GM21528 (cell line): ENCODE measurements around the gene LRRC3.

Source experiments
- ATAC-seq: cut with Tn5 transposase; IDR thresholded peaks from one replicate; pipeline ENCODE4 v1.9.1; 2021; ENCODE audit warnings: mild to moderate bottlenecking, moderate library complexity; ENCODE audit not compliant: unreplicated experiment, low FRiP score

The LRRC3 gene

DNA sequence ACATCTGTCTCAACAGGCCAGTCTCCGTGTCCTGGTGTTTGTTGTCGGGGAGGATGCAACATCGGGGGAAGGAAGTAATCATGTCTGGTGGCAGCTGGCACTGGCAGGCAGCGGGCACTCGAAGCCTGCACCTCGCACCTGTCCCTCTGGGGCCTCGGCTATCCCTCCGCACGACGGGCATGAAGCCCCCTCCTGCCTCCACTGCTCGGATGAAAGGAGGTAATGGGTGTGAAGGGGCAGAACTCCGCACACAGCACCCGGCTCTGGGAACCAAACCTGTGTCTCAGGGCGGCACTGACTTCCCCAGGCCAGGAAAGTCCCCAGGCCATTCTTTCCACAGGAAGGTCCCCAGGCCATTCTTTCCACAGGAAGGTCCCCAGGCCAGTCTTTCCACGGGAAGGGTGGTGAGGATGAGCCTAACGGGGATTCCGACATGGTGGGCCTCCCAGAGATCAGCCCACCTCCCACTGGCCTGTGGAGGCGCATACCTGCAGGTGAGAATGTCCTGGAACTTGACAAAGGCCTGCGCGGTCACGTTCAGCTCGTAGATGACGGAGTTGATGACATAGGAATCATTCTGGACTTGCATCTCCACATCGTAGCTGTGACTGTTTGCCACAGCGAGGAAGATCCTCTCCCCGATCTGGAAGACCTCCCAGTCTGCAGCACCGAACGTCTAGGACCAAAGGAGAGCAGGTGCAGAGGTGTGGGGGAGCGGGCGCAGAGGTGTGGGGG is 53.6 kb downstream of the LRRC3 start:
- no peak for ATAC-seq

DNA sequence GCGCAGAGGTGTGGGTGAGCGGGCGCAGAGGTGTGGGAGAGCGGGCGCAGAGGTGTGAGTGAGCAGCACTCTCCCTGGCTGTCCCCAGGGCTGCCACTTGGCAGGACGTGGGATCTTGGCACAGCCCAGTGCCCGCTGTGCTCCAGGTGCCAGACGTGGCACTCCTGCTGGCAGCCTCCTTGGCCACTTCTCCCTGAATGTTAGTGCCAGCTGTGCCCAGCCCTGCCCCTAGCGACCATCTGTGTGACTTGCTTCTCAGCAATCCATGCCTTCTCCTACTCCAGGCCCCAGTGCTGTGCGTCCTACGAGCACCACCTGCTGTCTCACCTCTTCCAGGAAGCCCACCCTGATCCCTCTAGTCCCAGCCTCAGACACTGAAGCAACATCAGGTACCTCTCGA is 54.2 kb downstream of the LRRC3 start:
- no peak for ATAC-seq

DNA sequence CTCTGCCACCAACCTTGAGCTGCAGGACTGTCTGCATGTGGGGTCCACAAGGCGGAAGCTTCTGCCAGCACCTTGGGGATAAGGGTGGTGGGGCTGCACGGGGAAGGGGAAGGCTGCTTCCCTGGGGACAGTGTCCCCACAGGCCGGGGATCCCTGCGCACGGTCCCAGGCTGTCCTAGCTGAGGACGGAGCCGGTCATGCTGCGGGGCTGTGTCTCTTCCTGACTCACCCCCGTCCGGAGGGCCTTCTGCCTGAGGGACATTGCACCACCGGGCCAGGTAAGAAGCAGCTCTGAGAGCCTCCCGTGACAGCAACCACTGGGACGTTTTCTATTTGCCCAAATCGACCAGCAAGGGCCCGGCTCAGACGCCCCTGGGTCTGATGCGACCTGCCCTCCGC is 54.8 kb downstream of the LRRC3 start:
- no peak for ATAC-seq

DNA sequence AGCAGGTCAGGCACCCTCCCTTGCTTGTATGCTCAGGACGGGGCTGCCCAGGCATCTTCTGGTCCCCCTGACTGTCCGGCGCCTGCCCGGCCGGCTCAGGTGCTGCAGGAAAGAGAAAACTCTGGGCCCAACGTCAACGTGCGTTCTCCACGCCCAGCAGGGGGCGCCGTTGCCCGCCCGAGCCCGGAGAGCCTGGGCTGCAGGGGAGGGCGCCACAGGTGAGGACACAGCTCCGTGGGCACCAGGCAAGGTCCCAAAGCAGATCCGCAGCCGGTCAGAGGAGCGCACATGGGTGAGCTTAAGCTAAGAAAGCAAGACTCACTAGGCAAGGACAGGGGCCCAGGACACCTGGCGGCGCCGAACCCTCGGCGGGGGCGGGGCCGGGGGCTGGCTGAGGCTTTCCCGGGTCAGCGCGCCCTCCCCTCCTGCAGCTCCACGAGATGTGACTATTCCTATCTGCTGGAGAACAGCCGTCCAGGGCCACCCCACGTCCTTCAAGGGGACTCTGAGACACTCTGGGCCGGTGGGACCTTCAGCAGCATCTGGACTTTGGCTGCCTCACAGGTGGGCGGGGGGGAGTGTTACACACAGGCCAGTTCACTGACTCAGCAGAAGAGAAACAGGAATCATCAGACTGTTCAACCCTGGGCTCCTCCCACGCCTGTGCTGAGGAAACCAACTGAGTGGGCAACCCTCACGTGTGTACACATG is 55.4 kb downstream of the LRRC3 start:
- ATAC-seq, result no peak

DNA sequence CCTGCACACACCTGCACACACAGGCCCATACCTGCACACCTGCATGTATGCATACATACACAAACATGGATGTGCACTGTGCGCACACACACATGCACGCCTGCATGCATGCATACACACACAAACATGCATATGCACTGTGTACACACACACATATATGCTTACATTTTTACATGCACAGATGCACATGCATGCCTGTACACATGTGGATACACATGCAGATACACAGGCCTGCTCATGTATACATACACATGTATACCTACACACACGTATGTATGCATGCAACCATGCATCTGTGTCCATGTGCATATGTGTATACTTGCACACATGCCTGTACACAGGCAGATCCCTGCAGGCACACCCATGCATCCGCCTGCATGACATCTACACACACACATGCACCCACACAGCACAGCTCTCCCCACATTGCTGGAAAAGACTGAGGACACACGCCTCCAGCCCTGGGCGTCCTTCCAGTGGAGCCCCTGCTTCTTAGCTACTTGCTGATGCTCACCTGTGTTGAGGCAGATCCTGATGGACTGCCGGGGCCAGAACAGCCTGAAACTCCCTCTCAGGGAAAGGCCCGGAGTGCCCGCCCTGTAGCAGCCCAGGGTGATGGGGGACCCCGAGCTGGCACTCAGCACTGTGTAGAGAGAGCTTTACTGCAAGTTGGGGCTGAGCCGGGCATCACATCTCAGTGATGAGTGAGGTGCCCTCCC is 56.1 kb downstream of the LRRC3 start:
- no peak for ATAC-seq
